DOHH2 (cell line): Measurements from ENCODE around the gene FAM131A.

Experiments
- EZH2phosphoT487 ChIP-seq: fragments of 200-600 bp; sonication (generic); IDR thresholded peaks from 2 replicates; pipeline ENCODE4 v1.6.1; 2017; ENCODE audit warnings: borderline replicate concordance, mild to moderate bottlenecking, antibody characterized with exemption, low read length, moderate library complexity, mixed read lengths
- TF ChIP-seq, protein P1 (sequence below): fragments of 200-600 bp; sonication (generic); IDR thresholded peaks from one replicate; pipeline ENCODE4 v1.5.1; 2014; ENCODE audit warnings: antibody characterized with exemption, mild to moderate bottlenecking, low read depth, low read length; ENCODE audit not compliant: poor library complexity, severe bottlenecking

DNA sequence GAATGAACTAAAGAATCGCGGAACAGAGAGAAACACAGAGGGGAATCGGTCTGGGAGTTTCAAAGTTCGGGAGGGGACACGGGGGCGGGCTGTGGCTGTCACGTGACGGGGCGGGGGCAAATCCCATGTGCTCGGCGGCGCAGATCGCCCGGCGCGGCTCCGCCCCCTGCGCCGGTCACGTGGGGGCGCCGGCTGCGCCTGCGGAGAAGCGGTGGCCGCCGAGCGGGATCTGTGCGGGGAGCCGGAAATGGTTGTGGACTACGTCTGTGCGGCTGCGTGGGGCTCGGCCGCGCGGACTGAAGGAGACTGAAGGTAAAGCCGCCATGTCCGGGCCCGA, 23.1 kb upstream of the FAM131A start, which contains the start of gene EIF4G1:
- TF ChIP-seq, protein P1, sequence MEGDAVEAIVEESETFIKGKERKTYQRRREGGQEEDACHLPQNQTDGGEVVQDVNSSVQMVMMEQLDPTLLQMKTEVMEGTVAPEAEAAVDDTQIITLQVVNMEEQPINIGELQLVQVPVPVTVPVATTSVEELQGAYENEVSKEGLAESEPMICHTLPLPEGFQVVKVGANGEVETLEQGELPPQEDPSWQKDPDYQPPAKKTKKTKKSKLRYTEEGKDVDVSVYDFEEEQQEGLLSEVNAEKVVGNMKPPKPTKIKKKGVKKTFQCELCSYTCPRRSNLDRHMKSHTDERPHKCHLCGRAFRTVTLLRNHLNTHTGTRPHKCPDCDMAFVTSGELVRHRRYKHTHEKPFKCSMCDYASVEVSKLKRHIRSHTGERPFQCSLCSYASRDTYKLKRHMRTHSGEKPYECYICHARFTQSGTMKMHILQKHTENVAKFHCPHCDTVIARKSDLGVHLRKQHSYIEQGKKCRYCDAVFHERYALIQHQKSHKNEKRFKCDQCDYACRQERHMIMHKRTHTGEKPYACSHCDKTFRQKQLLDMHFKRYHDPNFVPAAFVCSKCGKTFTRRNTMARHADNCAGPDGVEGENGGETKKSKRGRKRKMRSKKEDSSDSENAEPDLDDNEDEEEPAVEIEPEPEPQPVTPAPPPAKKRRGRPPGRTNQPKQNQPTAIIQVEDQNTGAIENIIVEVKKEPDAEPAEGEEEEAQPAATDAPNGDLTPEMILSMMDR: no peak
- no peak for TF ChIP-seq EZH2phosphoT487
